GM12878 (cell line): Measurements from ENCODE around the gene CES3. TPM values are rescaled to one million over a fixed set of nuclear protein-coding genes. Genes with fewer than 3 reads are reported as not detected.

Source experiments
- ATAC-seq: fragments of 200-7000 bp; cut with Tn5 transposase; 3 replicates; pipeline ENCODE4 v1.9.1; 2020; ENCODE audit warnings: mild to moderate bottlenecking, moderate library complexity
- BruUV-seq: library from RNA; stranded (reverse); fragments of 400-500 nt; replicated peaks from 2 replicates; lab custom pipeline; 2021; lab: Mats Ljungman, UMichigan
- CTCF ChIA-PET: fragments of 300-600 bp; sonication (Branson Sonifier 250); formaldehyde crosslinking; extraction: SDS; loops from one replicate; lab custom pipeline; 2021; ENCODE audit warnings: inconsistent platforms; lab: Yijun Ruan, JAX
- POLR2A ChIA-PET: fragments of 350-600 bp; formaldehyde crosslinking; extraction: SDS; loops from one replicate; lab custom pipeline; 2021; ENCODE audit warnings: inconsistent platforms; lab: Charles Lee
- RAD21 ChIA-PET: fragments of 300-600 bp; sonication (Branson Sonifier 250); formaldehyde crosslinking; loops from one replicate; lab custom pipeline; 2023; ENCODE audit warnings: antibody characterized with exemption; ENCODE audit not compliant: unreplicated experiment; lab: Charles Lee
- SMC1A ChIA-PET: fragments of 300-600 bp; sonication (Branson Sonifier 250); formaldehyde crosslinking; loops from one replicate; lab custom pipeline; 2023; ENCODE audit not compliant: unreplicated experiment, uncharacterized antibody; lab: Charles Lee
- DNase-seq: peaks from one replicate; pipeline ENCODE4 v3.0.0-alpha.2; 2011; ENCODE audit warnings: low read depth, low spot score
- FAIRE-seq: peaks from 3 replicates; lab custom pipeline; 2011; peaks lifted over from hg19 to GRCh38; lab: Jason Lieb, UNC
- H2AFZ ChIP-seq: 2 replicates; pipeline ENCODE4 v1.6.0; 2011; ENCODE audit warnings: low read depth, low read length, control low read depth; ENCODE audit not compliant: control insufficient read depth
- H3K27ac ChIP-seq: 2 replicates; pipeline ENCODE4 v1.5.1; 2011; ENCODE audit warnings: control low read depth; ENCODE audit not compliant: control insufficient read depth, insufficient read depth
- H3K27me3 ChIP-seq, 2 experiments: replicated peaks in 1 of 2; 2 replicates each; pipeline versions ENCODE4 v1.6.0 to v1.6.1; 2011; ENCODE audit warnings: low read length in 1 of 2; ENCODE audit not compliant: control insufficient read depth in 2 of 2, insufficient read depth in 2 of 2
- H3K36me3 ChIP-seq, 2 experiments: 2 replicates each; pipeline ENCODE4 v1.5.1; 2011; ENCODE audit warnings: low read length in 1 of 2; ENCODE audit not compliant: control insufficient read depth in 2 of 2, insufficient read depth in 2 of 2
- H3K4me1 ChIP-seq: 2 replicates; pipeline ENCODE4 v1.6.1; 2011; ENCODE audit warnings: mild to moderate bottlenecking, low read length, moderate library complexity, mixed read lengths; ENCODE audit not compliant: control insufficient read depth, insufficient read depth
- H3K4me2 ChIP-seq: 2 replicates; pipeline ENCODE4 v1.6.0; 2011; ENCODE audit warnings: control low read depth; ENCODE audit not compliant: control insufficient read depth, insufficient read depth
- H3K4me3 ChIP-seq: fragments of 200-600 bp; sonication (generic); 2 replicates; pipeline ENCODE4 v1.5.1; 2016
- H3K79me2 ChIP-seq: 2 replicates; pipeline ENCODE4 v1.6.0; 2011; ENCODE audit warnings: low read length; ENCODE audit not compliant: control insufficient read depth, insufficient read depth
- H3K9ac ChIP-seq: 2 replicates; pipeline ENCODE4 v1.8.0; 2011; ENCODE audit warnings: low read length, control low read depth, mixed read lengths; ENCODE audit not compliant: control insufficient read depth, insufficient read depth
- H3K9me3 ChIP-seq: replicated peaks from 3 replicates; pipeline ENCODE4 v1.5.1; 2011; ENCODE audit warnings: mild to moderate bottlenecking, low read length; ENCODE audit not compliant: control insufficient read depth, insufficient read depth
- H4K20me1 ChIP-seq: 2 replicates; pipeline ENCODE4 v1.6.0; 2011; ENCODE audit not compliant: control insufficient read depth, insufficient read depth
- BCL11A ChIP-seq: IDR thresholded peaks from 2 replicates; pipeline ENCODE4 v1.6.1; 2011; ENCODE audit warnings: low read depth, low read length
- CBX3 ChIP-seq: fragments of 200-600 bp; sonication (generic); IDR thresholded peaks from 2 replicates; pipeline ENCODE4 v1.6.1; 2016; ENCODE audit warnings: low read depth, borderline replicate concordance
- FOS ChIP-seq: IDR thresholded peaks from 3 replicates; pipeline ENCODE4 v1.6.1; 2011; ENCODE audit warnings: borderline replicate concordance; ENCODE audit not compliant: insufficient read length; ENCODE audit errors: extremely low read depth
- KAT2A ChIP-seq: conservative IDR thresholded peaks from 2 replicates; pipeline ENCODE4 v1.6.1; 2011; ENCODE audit warnings: low read depth, low read length; ENCODE audit not compliant: control insufficient read depth
- RBBP5 ChIP-seq: fragments of 200-600 bp; sonication (generic); conservative IDR thresholded peaks from 2 replicates; pipeline ENCODE4 v1.6.1; 2016
- RCOR1 ChIP-seq: conservative IDR thresholded peaks from 2 replicates; pipeline ENCODE4 v1.6.1; 2012; ENCODE audit warnings: low read depth, low read length, improper control_type of control experiment
- RUNX3 ChIP-seq: IDR thresholded peaks from 2 replicates; pipeline ENCODE4 v1.6.1; 2012; ENCODE audit warnings: low read length, inconsistent platforms
- SIN3A ChIP-seq: IDR thresholded peaks from 2 replicates; pipeline ENCODE4 v1.6.1; 2012; ENCODE audit warnings: low read depth, low read length, improper control_type of control experiment
- SMAD1 ChIP-seq: fragments of 450-650 bp; IDR thresholded peaks from 2 replicates; pipeline ENCODE4 v1.6.1; 2018; ENCODE audit warnings: mild to moderate bottlenecking, low read depth; ENCODE audit not compliant: partially characterized antibody
- SUPT20H ChIP-seq: IDR thresholded peaks from 2 replicates; pipeline ENCODE4 v1.6.1; 2011; ENCODE audit warnings: low read depth, mild to moderate bottlenecking, low read length, moderate library complexity, borderline replicate concordance; ENCODE audit not compliant: control insufficient read depth
- WGBS: methylation state at CpG from one replicate; pipeline ENCODE4 v1.1.6; 2016; ENCODE audit warnings: low lambda C conversion rate; ENCODE audit not compliant: insufficient replicate concordance, insufficient coverage; ENCODE audit errors: missing lambda C conversion rate; 5-methylcytosine and 5-hydroxymethylcytosine counted together
- in situ Hi-C: fragments of 300-500 bp; cut with MboI; formaldehyde crosslinking; loops from 9 replicates; pipeline ENCODE4 v1.14.3; 2018; ENCODE audit warnings: mixed read lengths
- intact Hi-C: fragments of 100-400 bp; cut with micrococcal nuclease; formaldehyde crosslinking; loops from one replicate; pipeline ENCODE4 v1.14.2; 2022; ENCODE audit not compliant: unreplicated experiment
- polyA plus RNA-seq, 11 experiments: library from polyadenylated mRNA; depleted of rRNA in 4 of 11; unstranded in 6 of 11; stranded (reverse) in 5 of 11; fragments of >200 nt; fragmentation: Nextera tagmentation in 4 of 11; fragmentation: Illumina TruSeq in 1 of 11; extraction: Ambion mirVana in 4 of 11; extraction: Trizol in 1 of 11; gene quantifications; 1 replicate in 1 of 11; 2 replicates in 10 of 11; pipeline versions ENCODE4 v1.2.1 to v1.2.3, GENCODE V29; 2011 to 2016; ENCODE audit warnings: inconsistent platforms in 2 of 11, missing spikeins in 2 of 11, low read depth in 1 of 11
- total RNA-seq, 4 experiments: library from RNA; depleted of rRNA in 3 of 4; stranded (reverse); fragments of >200 nt in 3 of 4; fragmentation: Illumina TruSeq in 1 of 4; extraction: Trizol in 1 of 4; gene quantifications; 2 replicates each; pipeline versions ENCODE4 v1.2.1 to v1.2.3, GENCODE V29; 2013 to 2021
- TF ChIP-seq, protein P1 (sequence below): fragments of 450-650 bp; IDR thresholded peaks from 2 replicates; pipeline ENCODE4 v1.6.1; 2016; ENCODE audit warnings: mild to moderate bottlenecking
- TF ChIP-seq, protein P2 (sequence below): fragments of 450-650 bp; IDR thresholded peaks from 2 replicates; pipeline ENCODE4 v1.6.1; 2017; ENCODE audit warnings: mild to moderate bottlenecking, moderate library complexity
- TF ChIP-seq, protein P3 (sequence below): fragments of 450-650 bp; formaldehyde crosslinking; IDR thresholded peaks from 2 replicates; pipeline ENCODE4 v1.4.0; 2022; ENCODE audit warnings: mild to moderate bottlenecking, moderate library complexity

CES3 gene
- total and polyA plus RNA-seq, 10 of the 15 experiments (the other 5 are each of a cell fraction or from before 2014, with no cell fraction given), result 0.09 to 3.1 (median 0.76) TPM

DNA sequence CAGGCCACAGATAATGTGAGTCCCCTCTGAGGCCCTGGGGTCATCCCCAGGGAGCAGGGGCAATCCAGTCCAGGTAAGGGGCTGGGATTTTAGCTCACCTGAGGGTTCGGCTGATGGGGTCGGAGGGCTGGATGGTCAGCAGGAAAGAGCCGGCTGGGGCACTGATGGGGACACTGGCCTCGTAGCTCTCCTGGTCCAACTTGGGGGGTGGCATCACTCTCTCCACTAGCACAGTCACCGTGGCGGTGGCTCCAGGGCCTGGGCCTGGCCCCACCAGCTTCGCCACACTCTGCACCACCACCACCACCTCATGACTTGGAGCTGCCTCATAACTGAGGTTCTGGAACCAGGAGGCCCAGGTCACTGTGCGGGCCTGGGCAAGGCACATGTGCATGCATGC, 49.3 kb upstream of the CES3 start:
- H3K27ac ChIP-seq, result no peak overlapping the region
- no TSS peak for BruUV-seq
- no peaks in the 10 kb centered on the region for H4K20me1 ChIP-seq
- no peaks in the 10 kb centered on the region for H3K36me3 ChIP-seq
- WGBS, result 27% methylated on average over 8 of the region's 8 CpGs
- H2AFZ ChIP-seq, result no peak overlapping the region
- ChIA-PET RAD21 (interaction anchor here (0.5 kb wide), 1 partner anchor 38 kb away, joined by 4 read pairs; no protein-coding TSS in a partner anchor), CTCF (interaction anchor here (2.2 kb wide), 1 partner anchor 14 kb away, joined by 7 read pairs; the partner anchor contains the start of gene RRAD), SMC1A (no interaction called here), POLR2A (no interaction called here)
- no peak overlapping the region for H3K9ac ChIP-seq
- ATAC-seq (no peak), FAIRE-seq (no peak), DNase-seq (no peak)
- intact Hi-C loops (no loop called here), in situ Hi-C loops (no loop called here)
- no peaks in the 10 kb centered on the region for H3K9me3 ChIP-seq
- no peaks in the 10 kb centered on the region; a peak in 2 of 4 replicates for H3K27me3 ChIP-seq
- no peak overlapping the region for H3K4me2 ChIP-seq
- no peak overlapping the region for H3K4me3 ChIP-seq
- H3K4me1 ChIP-seq, result no peaks in the 10 kb centered on the region
- no peak for TF ChIP-seq CBX3
- TF ChIP-seq SMAD1, result no peak
- no peak for TF ChIP-seq BCL11A
- TF ChIP-seq FOS, result no peak
- TF ChIP-seq SUPT20H, result no peak
- no peak for TF ChIP-seq SIN3A
- TF ChIP-seq, protein P1, sequence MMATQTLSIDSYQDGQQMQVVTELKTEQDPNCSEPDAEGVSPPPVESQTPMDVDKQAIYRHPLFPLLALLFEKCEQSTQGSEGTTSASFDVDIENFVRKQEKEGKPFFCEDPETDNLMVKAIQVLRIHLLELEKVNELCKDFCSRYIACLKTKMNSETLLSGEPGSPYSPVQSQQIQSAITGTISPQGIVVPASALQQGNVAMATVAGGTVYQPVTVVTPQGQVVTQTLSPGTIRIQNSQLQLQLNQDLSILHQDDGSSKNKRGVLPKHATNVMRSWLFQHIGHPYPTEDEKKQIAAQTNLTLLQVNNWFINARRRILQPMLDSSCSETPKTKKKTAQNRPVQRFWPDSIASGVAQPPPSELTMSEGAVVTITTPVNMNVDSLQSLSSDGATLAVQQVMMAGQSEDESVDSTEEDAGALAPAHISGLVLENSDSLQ, result no peak
- TF ChIP-seq, protein P2, sequence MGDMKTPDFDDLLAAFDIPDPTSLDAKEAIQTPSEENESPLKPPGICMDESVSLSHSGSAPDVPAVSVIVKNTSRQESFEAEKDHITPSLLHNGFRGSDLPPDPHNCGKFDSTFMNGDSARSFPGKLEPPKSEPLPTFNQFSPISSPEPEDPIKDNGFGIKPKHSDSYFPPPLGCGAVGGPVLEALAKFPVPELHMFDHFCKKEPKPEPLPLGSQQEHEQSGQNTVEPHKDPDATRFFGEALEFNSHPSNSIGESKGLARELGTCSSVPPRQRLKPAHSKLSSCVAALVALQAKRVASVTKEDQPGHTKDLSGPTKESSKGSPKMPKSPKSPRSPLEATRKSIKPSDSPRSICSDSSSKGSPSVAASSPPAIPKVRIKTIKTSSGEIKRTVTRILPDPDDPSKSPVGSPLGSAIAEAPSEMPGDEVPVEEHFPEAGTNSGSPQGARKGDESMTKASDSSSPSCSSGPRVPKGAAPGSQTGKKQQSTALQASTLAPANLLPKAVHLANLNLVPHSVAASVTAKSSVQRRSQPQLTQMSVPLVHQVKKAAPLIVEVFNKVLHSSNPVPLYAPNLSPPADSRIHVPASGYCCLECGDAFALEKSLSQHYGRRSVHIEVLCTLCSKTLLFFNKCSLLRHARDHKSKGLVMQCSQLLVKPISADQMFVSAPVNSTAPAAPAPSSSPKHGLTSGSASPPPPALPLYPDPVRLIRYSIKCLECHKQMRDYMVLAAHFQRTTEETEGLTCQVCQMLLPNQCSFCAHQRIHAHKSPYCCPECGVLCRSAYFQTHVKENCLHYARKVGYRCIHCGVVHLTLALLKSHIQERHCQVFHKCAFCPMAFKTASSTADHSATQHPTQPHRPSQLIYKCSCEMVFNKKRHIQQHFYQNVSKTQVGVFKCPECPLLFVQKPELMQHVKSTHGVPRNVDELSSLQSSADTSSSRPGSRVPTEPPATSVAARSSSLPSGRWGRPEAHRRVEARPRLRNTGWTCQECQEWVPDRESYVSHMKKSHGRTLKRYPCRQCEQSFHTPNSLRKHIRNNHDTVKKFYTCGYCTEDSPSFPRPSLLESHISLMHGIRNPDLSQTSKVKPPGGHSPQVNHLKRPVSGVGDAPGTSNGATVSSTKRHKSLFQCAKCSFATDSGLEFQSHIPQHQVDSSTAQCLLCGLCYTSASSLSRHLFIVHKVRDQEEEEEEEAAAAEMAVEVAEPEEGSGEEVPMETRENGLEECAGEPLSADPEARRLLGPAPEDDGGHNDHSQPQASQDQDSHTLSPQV, result no peak
- no peak for TF ChIP-seq KAT2A
- TF ChIP-seq RCOR1, result no peak
- no peak for TF ChIP-seq RUNX3
- TF ChIP-seq RBBP5, result no peak
- TF ChIP-seq, protein P3, sequence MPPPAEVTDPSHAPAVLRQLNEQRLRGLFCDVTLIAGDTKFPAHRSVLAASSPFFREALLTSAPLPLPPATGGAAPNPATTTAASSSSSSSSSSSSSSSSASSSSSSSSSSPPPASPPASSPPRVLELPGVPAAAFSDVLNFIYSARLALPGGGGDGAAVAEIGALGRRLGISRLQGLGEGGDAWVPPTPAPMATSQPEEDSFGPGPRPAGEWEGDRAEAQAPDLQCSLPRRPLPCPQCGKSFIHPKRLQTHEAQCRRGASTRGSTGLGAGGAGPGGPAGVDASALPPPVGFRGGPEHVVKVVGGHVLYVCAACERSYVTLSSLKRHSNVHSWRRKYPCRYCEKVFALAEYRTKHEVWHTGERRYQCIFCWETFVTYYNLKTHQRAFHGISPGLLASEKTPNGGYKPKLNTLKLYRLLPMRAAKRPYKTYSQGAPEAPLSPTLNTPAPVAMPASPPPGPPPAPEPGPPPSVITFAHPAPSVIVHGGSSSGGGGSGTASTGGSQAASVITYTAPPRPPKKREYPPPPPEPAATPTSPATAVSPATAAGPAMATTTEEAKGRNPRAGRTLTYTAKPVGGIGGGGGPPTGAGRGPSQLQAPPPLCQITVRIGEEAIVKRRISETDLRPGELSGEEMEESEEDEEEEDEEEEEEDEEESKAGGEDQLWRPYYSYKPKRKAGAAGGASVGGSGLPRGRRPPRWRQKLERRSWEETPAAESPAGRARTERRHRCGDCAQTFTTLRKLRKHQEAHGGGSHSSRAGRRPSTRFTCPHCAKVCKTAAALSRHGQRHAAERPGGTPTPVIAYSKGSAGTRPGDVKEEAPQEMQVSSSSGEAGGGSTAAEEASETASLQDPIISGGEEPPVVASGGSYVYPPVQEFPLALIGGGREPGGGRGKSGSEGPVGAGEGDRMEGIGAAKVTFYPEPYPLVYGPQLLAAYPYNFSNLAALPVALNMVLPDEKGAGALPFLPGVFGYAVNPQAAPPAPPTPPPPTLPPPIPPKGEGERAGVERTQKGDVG (CRISPR knock-in tag), result no peak
- TF ChIP-seq, all 136 proteins: peak for 0
- H3K79me2 ChIP-seq, result no peaks in the 10 kb centered on the region
